HEK293 (cell line): ENCODE measurements around the gene PPP6R1.
A peak's percentile ranks its signal among the peaks of the same experiment; 100 is the strongest.

Experiments
- CTCF ChIP-seq: fragments of 450-650 bp; formaldehyde crosslinking; IDR thresholded peaks from 2 replicates; pipeline ENCODE4 v1.5.1; 2016; ENCODE audit warnings: missing biosample characterization, missing genetic modification characterization
- GLIS2 ChIP-seq: fragments of 450-650 bp; formaldehyde crosslinking; IDR thresholded peaks from 2 replicates; pipeline ENCODE4 v1.5.1; 2016; ENCODE audit warnings: missing biosample characterization, missing genetic modification characterization
- KLF7 ChIP-seq: fragments of 450-650 bp; formaldehyde crosslinking; IDR thresholded peaks from 2 replicates; pipeline ENCODE4 v1.5.1; 2016; ENCODE audit warnings: missing biosample characterization, missing genetic modification characterization, borderline replicate concordance
- PBX3 ChIP-seq: sonication (generic); formaldehyde crosslinking; IDR thresholded peaks from 2 replicates; pipeline ENCODE4 v1.8.1; 2022; ENCODE audit warnings: mild to moderate bottlenecking, moderate library complexity, missing genetic modification reagents
- RBAK ChIP-seq: fragments of 450-650 bp; formaldehyde crosslinking; IDR thresholded peaks from 2 replicates; pipeline ENCODE4 v1.5.1; 2016; ENCODE audit warnings: missing biosample characterization, missing genetic modification characterization
- TCF7L2 ChIP-seq: IDR thresholded peaks from 2 replicates; pipeline ENCODE4 v1.6.1; 2011; ENCODE audit warnings: low read depth, mild to moderate bottlenecking, inconsistent platforms, low read length, moderate library complexity, borderline replicate concordance
- ZBTB10 ChIP-seq: fragments of 450-650 bp; formaldehyde crosslinking; IDR thresholded peaks from 2 replicates; pipeline ENCODE4 v1.5.1; 2016; ENCODE audit warnings: missing biosample characterization, missing genetic modification characterization
- ZIC2 ChIP-seq: fragments of 450-650 bp; formaldehyde crosslinking; IDR thresholded peaks from 2 replicates; pipeline ENCODE4 v1.5.1; 2016; ENCODE audit warnings: missing biosample characterization, missing genetic modification characterization
- ZNF121 ChIP-seq: fragments of 450-650 bp; formaldehyde crosslinking; IDR thresholded peaks from 2 replicates; pipeline ENCODE4 v1.5.1; 2016; ENCODE audit warnings: missing biosample characterization, missing genetic modification characterization
- ZNF473 ChIP-seq: fragments of 450-650 bp; formaldehyde crosslinking; IDR thresholded peaks from 2 replicates; pipeline ENCODE4 v1.5.1; 2017; ENCODE audit warnings: missing biosample characterization, missing genetic modification characterization

GRCh38 chr19:55223291-55224037, 35.4 kb downstream of the PPP6R1 start:
- TF ChIP-seq PBX3 (CRISPR knock-in tag) (no peak), ZNF121 (no peak), ZNF473 (tag by site-specific recombination) (no peak), ZIC2 (tag by site-specific recombination) (peak; percentile 66), CTCF (tag by site-specific recombination) (no peak), ZBTB10 (tag by site-specific recombination) (no peak), TCF7L2 (no peak), GLIS2 (no peak), KLF7 (tag by site-specific recombination) (no peak), RBAK (tag by site-specific recombination) (no peak)
